Measurements from ENCODE around the gene TP53RK. TPM values are rescaled to one million over a fixed set of nuclear protein-coding genes. Genes with fewer than 3 reads are reported as not detected.

Gene TP53RK
- total and polyA plus RNA-seq, 3 donors from 2014 or later: 20.9 to 25.8 (median 23.4) TPM

DNA sequence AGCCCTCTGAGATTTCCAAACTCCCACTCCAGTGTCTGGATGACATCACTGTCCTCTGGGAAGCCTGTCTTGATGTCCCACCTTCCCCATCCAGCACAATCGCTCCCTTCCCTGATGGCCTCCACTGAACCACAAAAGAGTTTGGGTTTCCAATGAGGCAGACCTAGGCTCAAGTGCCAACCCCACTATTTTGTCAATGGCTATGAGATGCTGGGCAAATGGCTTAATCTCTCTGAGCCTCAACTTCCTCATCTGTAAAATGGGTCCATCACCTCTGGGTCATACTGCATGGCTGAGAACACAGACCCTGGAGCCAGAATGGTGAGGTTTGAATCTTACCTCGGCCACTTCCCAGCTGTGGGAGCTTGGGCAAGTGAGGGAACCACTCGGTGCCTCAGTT, 49.7 kb downstream of the TP53RK start:
- no peak for DNase-seq
- no peaks in the 10 kb centered on the region for H3K36me3 ChIP-seq (ENCODE audit: low read depth, missing control alignments)
- H3K4me3 ChIP-seq: no peak overlapping the region
- no peaks in the 10 kb centered on the region for H3K9me3 ChIP-seq
- TF ChIP-seq, protein P1, sequence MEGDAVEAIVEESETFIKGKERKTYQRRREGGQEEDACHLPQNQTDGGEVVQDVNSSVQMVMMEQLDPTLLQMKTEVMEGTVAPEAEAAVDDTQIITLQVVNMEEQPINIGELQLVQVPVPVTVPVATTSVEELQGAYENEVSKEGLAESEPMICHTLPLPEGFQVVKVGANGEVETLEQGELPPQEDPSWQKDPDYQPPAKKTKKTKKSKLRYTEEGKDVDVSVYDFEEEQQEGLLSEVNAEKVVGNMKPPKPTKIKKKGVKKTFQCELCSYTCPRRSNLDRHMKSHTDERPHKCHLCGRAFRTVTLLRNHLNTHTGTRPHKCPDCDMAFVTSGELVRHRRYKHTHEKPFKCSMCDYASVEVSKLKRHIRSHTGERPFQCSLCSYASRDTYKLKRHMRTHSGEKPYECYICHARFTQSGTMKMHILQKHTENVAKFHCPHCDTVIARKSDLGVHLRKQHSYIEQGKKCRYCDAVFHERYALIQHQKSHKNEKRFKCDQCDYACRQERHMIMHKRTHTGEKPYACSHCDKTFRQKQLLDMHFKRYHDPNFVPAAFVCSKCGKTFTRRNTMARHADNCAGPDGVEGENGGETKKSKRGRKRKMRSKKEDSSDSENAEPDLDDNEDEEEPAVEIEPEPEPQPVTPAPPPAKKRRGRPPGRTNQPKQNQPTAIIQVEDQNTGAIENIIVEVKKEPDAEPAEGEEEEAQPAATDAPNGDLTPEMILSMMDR (IDR thresholded peaks at IDR 0.05): no peak
- TF ChIP-seq POLR2A (IDR thresholded peaks at IDR 0.05): no peak
- 90 to 95% methylated on average over 3 of the region's 3 CpGs for WGBS, 2 donors
- no peaks in the 10 kb centered on the region for H3K4me1 ChIP-seq
- intact Hi-C loops (cut with DNase I; ENCODE audit: low total_unique reads): no loop called here
- no peak overlapping the region for H3K27ac ChIP-seq
- H3K27me3 ChIP-seq: no peaks in the 10 kb centered on the region

DNA sequence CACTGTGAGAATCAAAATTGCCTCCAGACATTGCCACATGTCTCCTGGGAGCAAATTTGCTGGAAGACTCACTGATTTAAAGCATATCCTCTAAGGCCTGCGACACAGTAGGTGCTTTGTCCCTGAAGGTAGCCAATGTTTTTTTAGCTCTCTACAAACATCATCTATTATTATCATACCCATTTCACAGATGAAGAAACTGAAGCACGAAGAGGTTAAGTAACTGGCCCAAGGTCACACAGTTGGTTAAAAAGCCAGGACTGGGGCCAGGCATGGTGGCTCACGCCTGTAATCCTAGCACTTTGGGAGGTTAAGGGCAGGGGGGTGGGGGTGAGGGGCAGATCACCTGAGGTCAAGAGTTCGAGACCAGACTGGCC, 50.4 kb downstream of the TP53RK start:
- no peaks in the 10 kb centered on the region for H3K27me3 ChIP-seq
- WGBS, 2 donors: 91 to 94% methylated on average over 4 of the region's 4 CpGs
- H3K4me1 ChIP-seq: no peaks in the 10 kb centered on the region
- no peaks in the 10 kb centered on the region for H3K9me3 ChIP-seq
- no peak for DNase-seq
- H3K36me3 ChIP-seq (ENCODE audit: low read depth, missing control alignments): no peaks in the 10 kb centered on the region
- H3K4me3 ChIP-seq: no peak overlapping the region
- intact Hi-C loops (cut with DNase I; ENCODE audit: low total_unique reads): no loop called here
- TF ChIP-seq POLR2A (IDR thresholded peaks at IDR 0.05): no peak
- TF ChIP-seq, protein P1 (IDR thresholded peaks at IDR 0.05): no peak
- no peak overlapping the region for H3K27ac ChIP-seq

DNA sequence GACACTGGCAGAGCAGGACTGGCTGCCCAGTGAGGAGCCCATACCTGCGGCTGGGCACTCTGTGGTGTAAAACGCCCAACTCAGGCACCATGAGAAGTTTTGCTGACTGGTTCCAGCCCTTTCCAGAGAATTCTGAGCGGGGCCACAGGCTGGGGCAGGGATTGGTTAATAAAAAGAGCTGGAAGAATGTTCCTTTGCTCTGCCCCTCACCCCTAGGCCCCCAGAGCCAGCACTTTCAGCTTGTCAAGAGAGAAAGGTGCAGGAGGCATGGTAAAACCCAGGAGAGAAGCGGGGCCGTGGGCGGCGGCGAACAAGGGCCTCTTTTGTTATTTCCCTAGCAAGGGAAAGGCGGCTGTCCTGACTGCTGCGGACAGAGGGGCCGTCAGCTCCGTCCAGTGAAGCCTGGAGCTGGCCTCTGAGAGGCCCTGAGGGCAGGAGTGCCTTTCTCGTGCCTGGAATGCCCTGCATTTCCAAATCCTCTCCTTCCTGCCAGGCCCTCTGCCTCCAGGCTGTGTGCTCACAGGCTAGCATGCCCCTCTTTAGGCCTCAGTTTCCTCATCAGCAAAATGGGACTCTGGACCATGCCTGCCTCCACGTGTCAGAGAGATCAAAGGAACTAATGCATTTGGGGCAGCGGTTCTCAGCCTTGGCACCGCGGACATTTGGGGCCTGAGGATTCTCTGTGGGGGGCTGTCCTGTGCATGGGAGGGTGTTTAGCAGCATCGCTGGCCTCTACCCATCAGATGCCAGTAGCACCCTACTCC, 50.9 kb downstream of the TP53RK start:
- 74 to 77% methylated on average over 18 of the region's 18 CpGs for WGBS, 2 donors
- H3K27ac ChIP-seq: no peak overlapping the region
- H3K4me1 ChIP-seq: no peaks in the 10 kb centered on the region
- DNase-seq: no peak
- no peaks in the 10 kb centered on the region for H3K27me3 ChIP-seq
- no peaks in the 10 kb centered on the region for H3K36me3 ChIP-seq (ENCODE audit: low read depth, missing control alignments)
- no peak overlapping the region for H3K4me3 ChIP-seq
- intact Hi-C loops (cut with DNase I; ENCODE audit: low total_unique reads): no loop called here
- TF ChIP-seq, protein P1 (IDR thresholded peaks at IDR 0.05): no peak
- no peak for TF ChIP-seq POLR2A (IDR thresholded peaks at IDR 0.05)
- H3K9me3 ChIP-seq: no peaks in the 10 kb centered on the region

DNA sequence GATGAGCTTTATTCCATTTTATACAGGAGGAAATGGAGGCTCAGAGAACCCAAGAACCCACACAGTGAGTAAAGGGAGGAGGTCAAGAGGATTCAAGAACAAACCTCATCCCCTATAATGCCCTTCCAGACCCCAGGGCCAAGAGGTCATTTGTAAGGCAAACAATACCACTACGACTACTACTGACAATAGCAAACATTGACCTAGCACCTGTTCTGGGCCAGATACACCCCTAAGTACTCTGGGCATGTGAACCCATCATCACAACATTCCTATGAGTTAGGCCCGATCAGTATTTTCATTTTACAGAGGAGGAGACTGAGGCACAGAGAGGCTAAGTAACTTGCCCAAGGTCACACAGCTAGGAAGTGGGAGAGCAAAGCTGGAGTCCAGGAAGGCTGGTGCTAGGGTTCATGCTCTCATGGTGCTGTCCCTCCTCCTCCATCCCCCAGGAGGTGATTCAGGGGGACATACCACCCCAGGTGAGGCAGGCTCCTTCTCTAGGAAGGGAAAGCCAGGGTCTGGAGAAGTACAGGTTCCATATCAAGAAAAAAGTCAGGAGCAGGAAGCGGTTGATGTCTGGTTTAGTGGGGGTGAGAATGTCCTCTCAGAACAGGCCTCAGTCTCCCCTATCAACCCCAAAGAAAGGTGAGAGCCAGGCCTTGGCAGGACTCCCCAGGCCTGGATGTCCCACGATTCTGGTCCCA, 51.7 kb downstream of the TP53RK start:
- no peak for TF ChIP-seq POLR2A (IDR thresholded peaks at IDR 0.05)
- TF ChIP-seq, protein P1 (IDR thresholded peaks at IDR 0.05): no peak
- Histone ChIP-seq H3K4me3 (no peak overlapping the region), H3K27me3 (no peaks in the 10 kb centered on the region), H3K9me3 (no peaks in the 10 kb centered on the region), H3K4me1 (no peaks in the 10 kb centered on the region), H3K27ac (no peak overlapping the region), H3K36me3 (ENCODE audit: low read depth, missing control alignments) (no peaks in the 10 kb centered on the region)
- intact Hi-C loops (cut with DNase I; ENCODE audit: low total_unique reads): no loop called here
- 88 to 91% methylated on average over 4 of the region's 4 CpGs for WGBS, 2 donors
- no peak for DNase-seq

All from testis (tissue), 3 donors.